Measurements from ENCODE around the gene SDC4. TPM values are rescaled to one million over a fixed set of nuclear protein-coding genes. Genes with fewer than 3 reads are reported as not detected.

SDC4 gene
- 1 to 10 TPM; 5.6 to 6.0 TPM for total RNA-seq

GRCh38 chr20:45347936-45348778 lies at the start of gene SDC4:
TSS of gene SDC4 (minus strand) at chr20:45348424. CDS start at chr20:45348384, 40 bp downstream.

GRCh38 chr20:45378191-45378590 lies 30.0 kb upstream of the SDC4 start, which contains the start of gene TP53TG5:
TSS of gene TP53TG5 (minus strand) at chr20:45378325. CDS start at chr20:45378236, 89 bp downstream.

GRCh38 chr20:45362804-45363610 lies 14.8 kb upstream of the SDC4 start, which contains the start of gene SYS1:
TSS of gene SYS1 (plus strand) at chr20:45363156. CDS start at chr20:45363532, 376 bp downstream.

GRCh38 chr20:45308117-45308778 lies 40.0 kb downstream of the SDC4 start, which contains the start of gene MATN4:
TSS of gene MATN4 (minus strand) at chr20:45308299. CDS start at chr20:45305582, 2,717 bp downstream.

GRCh38 chr20:45306431-45306982 lies 41.7 kb downstream of the SDC4 start, which contains the start of gene RBPJL:
TSS of gene RBPJL (plus strand) at chr20:45306840. CDS start at chr20:45306923, 83 bp downstream.

Other genes starting within 250 kb of the SDC4 start
- gene KCNS1, start 247.3 kb downstream of the SDC4 start, total RNA-seq: under 1 TPM; 0.12 to 0.13 TPM
- not detected for gene WFDC5, start 233.2 kb downstream of the SDC4 start, total RNA-seq
- gene WFDC12, start 224.0 kb downstream of the SDC4 start, total RNA-seq: not detected
- not detected for gene PI3, start 173.5 kb downstream of the SDC4 start, total RNA-seq
- not detected for gene SEMG1, start 141.4 kb downstream of the SDC4 start, total RNA-seq
- not detected for gene SEMG2, start 127.1 kb downstream of the SDC4 start, total RNA-seq
- gene SLPI, start 93.9 kb downstream of the SDC4 start, total RNA-seq: not detected
- not detected for gene RBPJL, start 41.6 kb downstream of the SDC4 start, total RNA-seq
- gene MATN4, start 40.1 kb downstream of the SDC4 start, total RNA-seq: not detected
- gene SYS1, start 14.7 kb upstream of the SDC4 start, total RNA-seq: 10 to 100 TPM; 24.8 to 25.4 TPM
- under 1 TPM in 1 of 2 experiments, not detected in 1; 0.08 TPM for gene TP53TG5, start 29.9 kb upstream of the SDC4 start, total RNA-seq
- 10 to 100 TPM; 14.6 to 15.3 TPM for gene DBNDD2, start 59.9 kb upstream of the SDC4 start, total RNA-seq
- 10 to 100 TPM; 46.3 to 50.7 TPM for gene PIGT, start 67.7 kb upstream of the SDC4 start, total RNA-seq
- not detected for gene WFDC2, start 121.3 kb upstream of the SDC4 start, total RNA-seq
- gene SPINT3, start 167.2 kb upstream of the SDC4 start, total RNA-seq: not detected
- gene WFDC6, start 191.1 kb upstream of the SDC4 start, total RNA-seq: not detected
- not detected for gene EPPIN, start 199.0 kb upstream of the SDC4 start, total RNA-seq
- gene WFDC8, start 230.9 kb upstream of the SDC4 start, total RNA-seq: not detected